Panc1 (cell line): Measurements from ENCODE around the gene LYSMD4.

Source experiments
- POLR2AphosphoS5 ChIP-seq: IDR thresholded peaks from 2 replicates; pipeline ENCODE4 v1.6.1; 2012; ENCODE audit warnings: mild to moderate bottlenecking, low read depth, low read length, moderate library complexity
- SIN3A ChIP-seq: IDR thresholded peaks from 2 replicates; pipeline ENCODE4 v1.6.1; 2012; ENCODE audit warnings: low read depth, mild to moderate bottlenecking, low read length, moderate library complexity, borderline replicate concordance; ENCODE audit not compliant: insufficient read depth
- TCF7L2 ChIP-seq: IDR thresholded peaks from 2 replicates; pipeline ENCODE4 v1.6.1; 2011; ENCODE audit warnings: mild to moderate bottlenecking, low read depth, low read length, inconsistent platforms
- TF ChIP-seq, protein P1 (sequence below): fragments of 450-650 bp; IDR thresholded peaks from 2 replicates; pipeline ENCODE4 v1.5.1; 2017; ENCODE audit warnings: mild to moderate bottlenecking
- TF ChIP-seq, protein P2 (sequence below), 2 experiments: IDR thresholded peaks; 2 replicates each; pipeline ENCODE4 v1.6.1; 2011 to 2012; ENCODE audit warnings: low read depth in 2 of 2, control low read depth in 1 of 2, low read length in 1 of 2, mild to moderate bottlenecking in 1 of 2, moderate library complexity in 1 of 2; ENCODE audit not compliant: insufficient read depth in 1 of 2

DNA sequence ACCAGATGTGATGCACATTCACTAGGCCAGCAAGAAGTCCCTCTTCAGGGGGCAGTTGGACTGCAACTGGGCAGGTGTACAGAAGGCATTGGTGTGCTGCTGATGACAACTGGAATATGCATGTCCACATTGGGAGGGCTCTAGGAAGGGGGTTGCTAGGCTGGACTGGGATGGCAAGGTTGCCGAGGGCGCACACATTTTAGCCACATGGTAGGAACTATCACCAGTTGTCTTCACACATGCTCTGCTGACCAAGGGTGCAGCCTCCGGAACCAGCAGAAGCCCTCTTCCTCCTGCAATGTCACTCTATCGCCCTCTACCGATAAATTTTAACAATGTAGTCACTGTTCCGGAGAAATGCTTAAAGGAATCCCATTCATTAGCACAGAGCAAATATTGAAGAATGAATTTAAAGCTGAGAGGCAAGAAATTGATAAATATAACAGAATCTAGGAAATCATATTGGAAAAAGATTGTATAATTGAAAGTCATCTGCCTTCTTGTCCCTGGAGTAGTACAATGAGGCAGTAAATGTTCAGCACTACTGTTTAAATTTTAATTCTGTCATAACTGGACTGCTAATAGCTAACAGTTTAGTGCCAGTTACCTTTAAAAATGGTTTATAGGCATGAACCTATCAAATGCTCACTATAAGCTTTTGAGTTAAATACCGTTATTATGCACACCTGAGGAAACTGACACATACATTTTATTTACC is 22.6 kb upstream of the LYSMD4 start:
- TF ChIP-seq SIN3A (no peak), TCF7L2 (no peak), POLR2AphosphoS5 (no peak)
- TF ChIP-seq, protein P1, sequence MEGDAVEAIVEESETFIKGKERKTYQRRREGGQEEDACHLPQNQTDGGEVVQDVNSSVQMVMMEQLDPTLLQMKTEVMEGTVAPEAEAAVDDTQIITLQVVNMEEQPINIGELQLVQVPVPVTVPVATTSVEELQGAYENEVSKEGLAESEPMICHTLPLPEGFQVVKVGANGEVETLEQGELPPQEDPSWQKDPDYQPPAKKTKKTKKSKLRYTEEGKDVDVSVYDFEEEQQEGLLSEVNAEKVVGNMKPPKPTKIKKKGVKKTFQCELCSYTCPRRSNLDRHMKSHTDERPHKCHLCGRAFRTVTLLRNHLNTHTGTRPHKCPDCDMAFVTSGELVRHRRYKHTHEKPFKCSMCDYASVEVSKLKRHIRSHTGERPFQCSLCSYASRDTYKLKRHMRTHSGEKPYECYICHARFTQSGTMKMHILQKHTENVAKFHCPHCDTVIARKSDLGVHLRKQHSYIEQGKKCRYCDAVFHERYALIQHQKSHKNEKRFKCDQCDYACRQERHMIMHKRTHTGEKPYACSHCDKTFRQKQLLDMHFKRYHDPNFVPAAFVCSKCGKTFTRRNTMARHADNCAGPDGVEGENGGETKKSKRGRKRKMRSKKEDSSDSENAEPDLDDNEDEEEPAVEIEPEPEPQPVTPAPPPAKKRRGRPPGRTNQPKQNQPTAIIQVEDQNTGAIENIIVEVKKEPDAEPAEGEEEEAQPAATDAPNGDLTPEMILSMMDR = peak; percentile 91
- TF ChIP-seq, protein P2, sequence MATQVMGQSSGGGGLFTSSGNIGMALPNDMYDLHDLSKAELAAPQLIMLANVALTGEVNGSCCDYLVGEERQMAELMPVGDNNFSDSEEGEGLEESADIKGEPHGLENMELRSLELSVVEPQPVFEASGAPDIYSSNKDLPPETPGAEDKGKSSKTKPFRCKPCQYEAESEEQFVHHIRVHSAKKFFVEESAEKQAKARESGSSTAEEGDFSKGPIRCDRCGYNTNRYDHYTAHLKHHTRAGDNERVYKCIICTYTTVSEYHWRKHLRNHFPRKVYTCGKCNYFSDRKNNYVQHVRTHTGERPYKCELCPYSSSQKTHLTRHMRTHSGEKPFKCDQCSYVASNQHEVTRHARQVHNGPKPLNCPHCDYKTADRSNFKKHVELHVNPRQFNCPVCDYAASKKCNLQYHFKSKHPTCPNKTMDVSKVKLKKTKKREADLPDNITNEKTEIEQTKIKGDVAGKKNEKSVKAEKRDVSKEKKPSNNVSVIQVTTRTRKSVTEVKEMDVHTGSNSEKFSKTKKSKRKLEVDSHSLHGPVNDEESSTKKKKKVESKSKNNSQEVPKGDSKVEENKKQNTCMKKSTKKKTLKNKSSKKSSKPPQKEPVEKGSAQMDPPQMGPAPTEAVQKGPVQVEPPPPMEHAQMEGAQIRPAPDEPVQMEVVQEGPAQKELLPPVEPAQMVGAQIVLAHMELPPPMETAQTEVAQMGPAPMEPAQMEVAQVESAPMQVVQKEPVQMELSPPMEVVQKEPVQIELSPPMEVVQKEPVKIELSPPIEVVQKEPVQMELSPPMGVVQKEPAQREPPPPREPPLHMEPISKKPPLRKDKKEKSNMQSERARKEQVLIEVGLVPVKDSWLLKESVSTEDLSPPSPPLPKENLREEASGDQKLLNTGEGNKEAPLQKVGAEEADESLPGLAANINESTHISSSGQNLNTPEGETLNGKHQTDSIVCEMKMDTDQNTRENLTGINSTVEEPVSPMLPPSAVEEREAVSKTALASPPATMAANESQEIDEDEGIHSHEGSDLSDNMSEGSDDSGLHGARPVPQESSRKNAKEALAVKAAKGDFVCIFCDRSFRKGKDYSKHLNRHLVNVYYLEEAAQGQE (IDR thresholded peaks at IDR 0.05; ENCODE audit: insufficient read depth in 1 of 2, low read depth in 2 of 2, low read length in 1 of 2) = no peak
